HCT116 (cell line): ENCODE data around the gene FSTL4.

Source experiments
- CBX3 ChIP-seq: IDR thresholded peaks from 2 replicates; pipeline ENCODE4 v1.6.1; 2012; ENCODE audit warnings: low read depth
- EGR1 ChIP-seq: IDR thresholded peaks from 2 replicates; pipeline ENCODE4 v1.6.1; 2012; ENCODE audit warnings: low read depth

GRCh38 chr5:133321833-133322420 is 290.4 kb downstream of the FSTL4 start:
- TF ChIP-seq EGR1: no peak
- no peak for TF ChIP-seq CBX3
